Adipocyte (in vitro differentiated cells): ENCODE measurements around the gene ABCC3.

Experiments used
- DNase-seq: peaks from one replicate; pipeline ENCODE4 v3.0.0-alpha.2; 2015; ENCODE audit warnings: low read depth
- H3K27me3 ChIP-seq: replicated peaks from 2 replicates; pipeline ENCODE4 v1.7.0; 2013; ENCODE audit warnings: mild to moderate bottlenecking, low read length, moderate library complexity; ENCODE audit not compliant: control insufficient read depth, insufficient read depth
- H3K36me3 ChIP-seq: 2 replicates; pipeline ENCODE4 v1.7.0; 2013; ENCODE audit warnings: low read length, mild to moderate bottlenecking, moderate library complexity; ENCODE audit not compliant: control insufficient read depth, insufficient read depth, severe bottlenecking
- H3K4me1 ChIP-seq: 2 replicates; pipeline ENCODE4 v1.7.0; 2013; ENCODE audit warnings: mild to moderate bottlenecking, low read length, moderate library complexity; ENCODE audit not compliant: control insufficient read depth, insufficient read depth
- H3K4me3 ChIP-seq: 2 replicates; pipeline ENCODE4 v1.7.0; 2013; ENCODE audit warnings: mild to moderate bottlenecking, low read length, moderate library complexity
- H3K9ac ChIP-seq: 2 replicates; pipeline ENCODE4 v1.7.0; 2013; ENCODE audit warnings: mild to moderate bottlenecking, low read length, moderate library complexity
- H3K9me3 ChIP-seq: 2 replicates; pipeline ENCODE4 v1.7.0; 2013; ENCODE audit warnings: mild to moderate bottlenecking, low read length, moderate library complexity; ENCODE audit not compliant: control insufficient read depth

ABCC3 gene

DNA sequence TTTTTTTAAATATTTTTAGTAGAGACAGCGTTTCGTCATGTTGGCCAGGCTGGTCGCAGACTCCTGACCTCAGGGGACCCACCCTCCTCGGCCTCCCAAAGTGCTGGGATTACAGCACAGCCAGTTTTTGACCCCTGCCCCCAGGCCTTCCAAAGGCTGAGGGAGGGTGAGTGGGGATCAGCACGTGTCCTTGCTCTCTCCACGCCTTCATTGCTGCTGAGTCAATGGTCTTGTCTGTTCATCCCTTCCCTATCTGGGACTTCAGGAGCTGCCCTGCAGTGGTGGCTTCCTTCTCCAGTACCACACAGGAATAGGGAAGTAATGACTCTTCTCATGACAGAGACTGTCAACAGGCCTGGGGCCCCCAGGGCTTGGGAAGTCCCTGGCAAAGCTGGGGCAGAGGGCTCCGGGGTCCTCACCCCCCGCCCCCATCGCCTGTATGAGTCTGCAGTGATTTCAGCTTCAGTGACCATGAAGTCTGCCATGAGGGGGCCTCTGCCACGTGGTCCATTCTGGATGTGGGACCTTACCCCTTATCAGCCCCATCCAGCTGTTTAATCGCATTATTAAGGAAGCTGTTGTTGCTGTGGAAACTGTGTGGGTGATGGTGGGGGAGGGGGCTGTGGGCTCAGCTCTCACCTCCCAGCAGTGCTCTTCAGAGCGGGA is 6.1 kb downstream of the ABCC3 start:
- H3K9ac ChIP-seq = no peak overlapping the region
- peaks cover 8% of the 10 kb centered on the region for H3K36me3 ChIP-seq
- H3K4me3 ChIP-seq = no peak overlapping the region
- no peaks in the 10 kb centered on the region for H3K27me3 ChIP-seq
- peaks cover 56% of the 10 kb centered on the region for H3K4me1 ChIP-seq
- no peaks in the 10 kb centered on the region for H3K9me3 ChIP-seq
- no peak for DNase-seq

- Histone ChIP-seq H3K9me3 (no peaks in the 10 kb centered on the region), H3K4me1 (peaks cover 50% of the 10 kb centered on the region), H3K4me3 (no peak overlapping the region), H3K27me3 (no peaks in the 10 kb centered on the region), H3K9ac (no peak overlapping the region), H3K36me3 (peaks cover 8% of the 10 kb centered on the region)
- DNase-seq = no peak
Observed at GRCh38 chr17:50641357-50641756, 6.7 kb downstream of the ABCC3 start.

- H3K27me3 ChIP-seq = no peaks in the 10 kb centered on the region
- H3K4me3 ChIP-seq = no peak overlapping the region
- DNase-seq = no peak
- H3K9ac ChIP-seq = no peak overlapping the region
- peaks cover 8% of the 10 kb centered on the region for H3K36me3 ChIP-seq
- peaks cover 42% of the 10 kb centered on the region for H3K4me1 ChIP-seq
- no peaks in the 10 kb centered on the region for H3K9me3 ChIP-seq
Observed at GRCh38 chr17:50642071-50642721, 7.5 kb downstream of the ABCC3 start.

DNA sequence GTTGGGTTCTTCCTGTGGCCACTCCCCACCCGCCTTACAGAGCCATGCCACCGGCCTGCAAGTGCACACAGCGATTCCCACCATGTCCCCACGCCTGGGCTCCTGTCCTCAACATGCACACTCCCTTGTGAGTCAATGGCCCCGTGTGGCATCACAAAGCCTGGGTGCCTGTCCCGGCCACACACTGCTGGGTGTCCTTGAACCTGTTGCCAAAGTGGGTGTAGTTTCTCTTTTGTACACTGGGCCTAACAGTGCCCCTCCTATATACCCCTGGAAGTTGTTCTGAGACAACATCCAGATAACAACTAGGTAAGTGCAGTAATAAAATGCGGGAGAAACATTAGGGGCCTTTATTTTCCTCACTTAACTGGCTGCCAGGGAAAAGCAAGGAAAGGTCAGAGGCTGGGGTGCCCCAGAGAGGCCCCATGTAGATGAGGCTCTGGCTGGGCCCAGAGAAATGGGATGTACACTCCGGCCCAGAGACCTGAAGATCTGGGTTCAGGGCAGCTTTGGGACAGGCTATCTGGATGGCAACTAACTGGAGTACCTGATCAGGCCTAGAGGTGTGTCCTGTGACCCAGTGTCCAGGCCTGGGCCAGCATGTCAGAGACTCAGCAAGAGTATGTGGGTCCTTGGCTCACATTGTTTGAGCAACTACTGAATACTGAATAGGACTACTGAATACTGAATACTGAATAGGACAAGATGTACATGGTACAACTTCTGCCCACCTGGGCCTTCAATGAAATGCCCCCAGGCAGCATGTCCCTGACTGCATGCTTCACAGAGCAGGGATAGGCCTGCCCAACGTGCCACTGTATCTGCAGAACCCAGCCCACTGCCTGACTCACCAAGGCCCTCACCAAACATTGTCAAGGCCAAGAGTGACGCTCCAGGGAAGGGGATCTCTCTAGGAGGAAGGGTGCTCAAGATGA is 8.3 kb downstream of the ABCC3 start:
- Histone ChIP-seq H3K4me3 (no peak overlapping the region), H3K9ac (no peak overlapping the region), H3K9me3 (no peaks in the 10 kb centered on the region), H3K36me3 (peaks cover 8% of the 10 kb centered on the region), H3K4me1 (peaks cover 35% of the 10 kb centered on the region), H3K27me3 (no peaks in the 10 kb centered on the region)
- DNase-seq = no peak

DNA sequence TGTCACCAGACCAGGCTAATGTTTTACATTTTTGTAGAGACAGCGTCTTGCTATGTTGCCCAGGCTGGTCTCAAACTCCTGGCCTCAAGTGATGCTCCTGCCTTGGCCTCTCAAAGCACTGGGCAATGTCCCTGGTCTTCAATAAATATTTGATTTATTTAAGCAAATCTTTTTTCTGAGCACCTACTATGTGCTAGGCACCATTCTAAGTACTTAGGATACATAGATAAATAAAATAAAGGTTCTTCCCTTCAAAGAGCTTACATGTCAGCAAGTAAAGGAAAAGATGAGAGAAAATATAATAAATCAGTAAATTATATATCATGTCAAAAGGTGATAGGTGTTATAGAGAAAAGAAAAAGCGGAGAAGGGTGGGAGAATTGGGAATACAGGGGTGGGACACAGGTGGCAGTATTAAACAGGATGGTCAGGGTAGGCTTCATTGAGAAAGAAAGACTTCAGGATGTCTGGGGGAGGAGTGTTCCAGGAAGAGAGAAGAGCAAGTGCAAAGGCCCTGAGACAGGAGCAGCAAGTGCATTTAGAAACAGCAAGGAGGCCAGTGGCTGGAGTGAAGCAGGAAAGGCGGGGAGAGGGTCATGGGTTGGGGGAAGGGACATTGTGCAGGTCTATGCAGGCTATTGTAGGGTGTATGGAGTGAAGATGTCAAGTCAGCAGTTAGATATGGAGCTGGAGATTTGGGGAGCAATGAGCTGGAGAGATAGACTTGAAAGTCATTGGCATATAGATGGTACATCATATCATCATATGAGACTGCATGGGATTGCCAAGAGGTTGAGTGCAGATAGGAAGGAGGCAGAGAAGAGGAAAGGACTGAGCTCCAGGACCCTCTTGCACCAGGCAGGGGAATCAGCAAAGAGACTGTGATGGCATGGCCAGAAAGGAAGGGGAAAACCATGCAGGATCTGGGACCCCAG is 11.3 kb downstream of the ABCC3 start:
- no peaks in the 10 kb centered on the region for H3K27me3 ChIP-seq
- DNase-seq = no peak
- H3K9ac ChIP-seq = no peak overlapping the region
- peaks cover 8% of the 10 kb centered on the region for H3K36me3 ChIP-seq
- H3K9me3 ChIP-seq = no peaks in the 10 kb centered on the region
- H3K4me3 ChIP-seq = no peak overlapping the region
- peaks cover 5% of the 10 kb centered on the region for H3K4me1 ChIP-seq

DNA sequence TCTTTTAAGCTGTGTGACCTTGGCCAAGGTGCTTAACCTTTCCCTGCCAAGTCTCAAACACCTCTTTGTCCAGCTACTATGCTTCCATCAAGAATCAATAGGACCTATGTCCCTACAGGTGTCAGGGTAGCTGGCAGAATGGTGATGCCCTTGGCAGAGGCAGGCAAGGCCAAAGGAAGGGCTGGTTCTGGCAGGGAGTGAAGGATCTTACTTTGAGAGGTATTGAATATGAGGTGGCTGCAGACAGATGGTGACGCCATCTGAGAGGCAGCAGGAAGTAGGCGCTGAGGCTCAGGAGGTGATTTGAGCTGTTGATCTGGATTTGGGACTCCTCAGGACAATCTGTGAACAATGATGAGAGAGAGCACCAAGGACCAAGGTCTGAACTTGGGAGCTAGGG is 12.5 kb downstream of the ABCC3 start:
- Histone ChIP-seq H3K36me3 (peaks cover 8% of the 10 kb centered on the region), H3K4me1 (no peaks in the 10 kb centered on the region), H3K4me3 (no peak overlapping the region), H3K27me3 (no peaks in the 10 kb centered on the region), H3K9me3 (no peaks in the 10 kb centered on the region), H3K9ac (no peak overlapping the region)
- DNase-seq = no peak

DNA sequence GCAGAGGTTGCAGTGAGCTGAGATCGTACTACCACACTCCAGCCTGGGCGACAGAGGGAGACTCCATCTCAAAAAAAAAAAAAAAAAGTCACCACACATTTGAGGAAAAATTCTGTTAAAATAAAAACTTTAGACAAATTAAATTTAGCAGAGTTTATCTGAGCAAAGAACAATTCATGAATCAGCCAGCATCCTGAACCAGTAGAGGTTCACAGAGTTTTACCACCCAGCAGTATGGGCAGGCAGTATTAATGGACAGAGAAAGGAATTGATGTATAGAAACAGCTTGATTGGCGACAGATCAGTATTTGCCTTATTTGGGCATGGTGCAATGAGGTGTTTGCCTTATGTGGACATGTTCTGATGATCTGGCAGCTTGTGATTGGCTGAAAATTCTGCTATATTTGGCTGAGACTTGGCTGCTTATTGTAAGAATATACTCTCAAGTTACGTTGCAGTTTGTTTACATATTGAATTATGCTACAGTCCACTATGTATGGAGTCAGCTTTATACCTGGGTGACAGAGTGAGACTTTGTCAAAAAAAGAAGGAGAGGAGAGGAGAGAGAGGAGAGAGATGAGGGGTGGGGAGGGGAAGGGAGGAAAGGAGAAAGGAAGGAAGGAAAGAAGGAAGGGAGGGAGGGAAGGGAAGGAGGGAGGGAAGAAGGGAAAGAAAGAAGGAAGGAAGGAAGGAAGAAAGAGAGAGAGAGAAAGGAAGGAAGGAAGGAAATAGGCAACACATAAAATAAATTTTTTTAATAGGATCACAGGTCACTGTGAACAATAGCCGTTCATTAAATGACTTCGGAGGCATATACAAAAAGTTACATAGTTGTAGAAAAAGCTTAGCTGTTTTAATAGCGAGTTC is 14.6 kb downstream of the ABCC3 start:
- Histone ChIP-seq H3K36me3 (no peaks in the 10 kb centered on the region), H3K27me3 (no peaks in the 10 kb centered on the region), H3K9ac (no peak overlapping the region), H3K9me3 (no peaks in the 10 kb centered on the region), H3K4me1 (no peaks in the 10 kb centered on the region), H3K4me3 (no peak overlapping the region)
- no peak for DNase-seq

DNA sequence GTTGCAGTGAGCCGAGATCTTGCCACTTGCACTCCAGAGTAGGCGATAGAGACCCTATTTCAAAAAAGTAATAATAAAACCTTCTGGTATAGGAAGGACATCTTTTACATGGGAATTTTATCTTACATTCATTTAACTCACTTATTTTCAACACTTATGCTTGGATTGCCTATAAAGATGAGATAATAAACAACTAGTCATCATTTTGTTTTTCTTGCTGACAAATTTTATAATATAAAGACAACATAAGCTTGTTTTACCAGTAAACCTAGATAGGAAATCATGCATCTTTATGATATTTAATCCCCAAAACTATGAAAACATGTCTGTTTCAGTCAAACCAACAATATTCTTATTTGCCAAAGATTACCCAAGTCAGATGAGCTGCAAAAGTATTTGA is 17.0 kb downstream of the ABCC3 start:
- Histone ChIP-seq H3K27me3 (no peaks in the 10 kb centered on the region), H3K4me1 (no peaks in the 10 kb centered on the region), H3K9ac (no peak overlapping the region), H3K9me3 (no peaks in the 10 kb centered on the region), H3K36me3 (peaks cover 3% of the 10 kb centered on the region), H3K4me3 (no peak overlapping the region)
- DNase-seq = no peak

GRCh38 chr17:50653738-50654137 is 19.1 kb downstream of the ABCC3 start:
- no peaks in the 10 kb centered on the region for H3K9me3 ChIP-seq
- H3K27me3 ChIP-seq = no peaks in the 10 kb centered on the region

GRCh38 chr17:50656509-50656908 is 21.8 kb downstream of the ABCC3 start:
- Histone ChIP-seq H3K4me1 (peaks cover 22% of the 10 kb centered on the region), H3K36me3 (peaks cover 11% of the 10 kb centered on the region), H3K4me3 (no peak overlapping the region), H3K27me3 (no peaks in the 10 kb centered on the region), H3K9ac (no peak overlapping the region), H3K9me3 (no peaks in the 10 kb centered on the region)
- no peak for DNase-seq

More at GRCh38 chr17:50653738-50654137, 19.1 kb downstream of the ABCC3 start:
- no peak for DNase-seq
- no peak overlapping the region for H3K9ac ChIP-seq
- H3K36me3 ChIP-seq = peaks cover 11% of the 10 kb centered on the region
- H3K4me3 ChIP-seq = no peak overlapping the region
- H3K4me1 ChIP-seq = no peaks in the 10 kb centered on the region
